HEK293 (cell line): Measurements from ENCODE around the gene ZCCHC24.

Source experiments
- KLF1 ChIP-seq: fragments of 450-650 bp; formaldehyde crosslinking; IDR thresholded peaks from 2 replicates; pipeline ENCODE4 v1.5.1; 2016; ENCODE audit warnings: missing biosample characterization, missing genetic modification characterization
- SETDB1 ChIP-seq: IDR thresholded peaks from one replicate; pipeline ENCODE4 v1.6.1; 2017; ENCODE audit warnings: mild to moderate bottlenecking, low read length, moderate library complexity, mixed read lengths; ENCODE audit not compliant: insufficient read length
- ZBTB1 ChIP-seq: fragments of 450-650 bp; formaldehyde crosslinking; IDR thresholded peaks from 2 replicates; pipeline ENCODE4 v1.5.1; 2016; ENCODE audit warnings: missing biosample characterization, missing genetic modification characterization
- ZBTB21 ChIP-seq: fragments of 450-650 bp; formaldehyde crosslinking; IDR thresholded peaks from 2 replicates; pipeline ENCODE4 v1.5.1; 2017; ENCODE audit warnings: missing biosample characterization, missing genetic modification characterization
- ZNF416 ChIP-seq: fragments of 450-650 bp; formaldehyde crosslinking; IDR thresholded peaks from 2 replicates; pipeline ENCODE4 v1.5.1; 2016; ENCODE audit warnings: missing biosample characterization, missing genetic modification characterization
- ZNF48 ChIP-seq: fragments of 450-650 bp; formaldehyde crosslinking; IDR thresholded peaks from 2 replicates; pipeline ENCODE4 v1.5.1; 2016; ENCODE audit warnings: missing biosample characterization, missing genetic modification characterization
- ZNF76 ChIP-seq: fragments of 450-650 bp; formaldehyde crosslinking; IDR thresholded peaks from 2 replicates; pipeline ENCODE4; 2016; ENCODE audit warnings: low read depth, missing biosample characterization, missing genetic modification characterization, borderline replicate concordance
- TF ChIP-seq, protein P1 (sequence below): fragments of 450-650 bp; formaldehyde crosslinking; IDR thresholded peaks from 2 replicates; pipeline ENCODE4 v1.5.1; 2016; ENCODE audit warnings: missing biosample characterization, missing genetic modification characterization

DNA sequence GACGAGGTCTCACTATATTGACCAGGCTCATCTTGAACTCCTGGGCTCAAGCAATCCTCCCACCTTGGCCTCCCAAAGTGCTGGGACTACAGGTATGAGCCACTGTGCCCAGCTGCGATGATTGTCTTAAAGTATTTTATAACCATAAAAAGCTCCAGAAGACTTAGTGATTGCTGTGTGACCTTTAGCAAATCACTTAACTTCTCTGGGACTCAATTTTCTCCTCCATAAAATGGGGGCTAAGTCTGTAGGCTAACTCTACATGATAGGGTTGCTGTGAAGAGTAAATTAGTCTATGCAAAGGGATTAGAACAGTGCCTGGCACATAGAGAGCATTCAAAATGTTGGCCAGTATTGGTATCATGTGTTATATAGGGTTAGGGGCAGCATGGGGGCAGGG, 55.4 kb downstream of the ZCCHC24 start:
- TF ChIP-seq, protein P1, sequence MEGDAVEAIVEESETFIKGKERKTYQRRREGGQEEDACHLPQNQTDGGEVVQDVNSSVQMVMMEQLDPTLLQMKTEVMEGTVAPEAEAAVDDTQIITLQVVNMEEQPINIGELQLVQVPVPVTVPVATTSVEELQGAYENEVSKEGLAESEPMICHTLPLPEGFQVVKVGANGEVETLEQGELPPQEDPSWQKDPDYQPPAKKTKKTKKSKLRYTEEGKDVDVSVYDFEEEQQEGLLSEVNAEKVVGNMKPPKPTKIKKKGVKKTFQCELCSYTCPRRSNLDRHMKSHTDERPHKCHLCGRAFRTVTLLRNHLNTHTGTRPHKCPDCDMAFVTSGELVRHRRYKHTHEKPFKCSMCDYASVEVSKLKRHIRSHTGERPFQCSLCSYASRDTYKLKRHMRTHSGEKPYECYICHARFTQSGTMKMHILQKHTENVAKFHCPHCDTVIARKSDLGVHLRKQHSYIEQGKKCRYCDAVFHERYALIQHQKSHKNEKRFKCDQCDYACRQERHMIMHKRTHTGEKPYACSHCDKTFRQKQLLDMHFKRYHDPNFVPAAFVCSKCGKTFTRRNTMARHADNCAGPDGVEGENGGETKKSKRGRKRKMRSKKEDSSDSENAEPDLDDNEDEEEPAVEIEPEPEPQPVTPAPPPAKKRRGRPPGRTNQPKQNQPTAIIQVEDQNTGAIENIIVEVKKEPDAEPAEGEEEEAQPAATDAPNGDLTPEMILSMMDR, result no peak
- TF ChIP-seq ZBTB1 (tag by site-specific recombination), result no peak
- TF ChIP-seq ZNF416, result no peak
- no peak for TF ChIP-seq SETDB1
- no peak for TF ChIP-seq ZNF76 (tag by site-specific recombination)
- no peak for TF ChIP-seq ZBTB21 (tag by site-specific recombination)
- TF ChIP-seq KLF1, result no peak
- TF ChIP-seq ZNF48 (tag by site-specific recombination), result no peak
